Globus pallidus (tissue), 1 donor: ENCODE results near the gene ACBD4.

ENCODE experiments used
- DNase-seq: peaks from one replicate; pipeline ENCODE4 v3.0.0-alpha.2; 2015; ENCODE audit warnings: low spot score

ACBD4 gene

GRCh38 chr17:45135192-45135977, at the start of gene ACBD4:
TSS of gene ACBD4 (plus strand) at chr17:45135687. CDS start at chr17:45136145, 458 bp downstream.
- DNase-seq: peak; percentile 92

GRCh38 chr17:45086391-45086790, 49.1 kb upstream of the ACBD4 start:
- DNase-seq: peak; percentile 65

- peak; percentile 61 for DNase-seq
Observed at GRCh38 chr17:45086865-45087503, 48.5 kb upstream of the ACBD4 start.

- no peak for DNase-seq
Observed at GRCh38 chr17:45087504-45087975, 47.9 kb upstream of the ACBD4 start.

- no peak for DNase-seq
Observed at GRCh38 chr17:45087978-45088377, 47.5 kb upstream of the ACBD4 start.

- no peak for DNase-seq
Observed at GRCh38 chr17:45088741-45089140, 46.7 kb upstream of the ACBD4 start.

- no peak for DNase-seq
Observed at GRCh38 chr17:45090711-45091110, 44.8 kb upstream of the ACBD4 start.

GRCh38 chr17:45091778-45092425, 43.6 kb upstream of the ACBD4 start:
- no peak for DNase-seq

- peak; percentile 100 for DNase-seq
Observed at GRCh38 chr17:45092911-45093430, 42.5 kb upstream of the ACBD4 start.

- DNase-seq: peak; percentile 29
Observed at GRCh38 chr17:45093444-45094110, 41.9 kb upstream of the ACBD4 start.

GRCh38 chr17:45096141-45096540, 39.3 kb upstream of the ACBD4 start:
- no peak for DNase-seq

- no peak for DNase-seq
Observed at GRCh38 chr17:45096926-45097325, 38.6 kb upstream of the ACBD4 start.

GRCh38 chr17:45098081-45098868, 37.2 kb upstream of the ACBD4 start:
- no peak for DNase-seq

- DNase-seq: peak; percentile 78
Observed at GRCh38 chr17:45098869-45099616, 36.4 kb upstream of the ACBD4 start.

GRCh38 chr17:45101546-45101882, 34.0 kb upstream of the ACBD4 start:
- DNase-seq: no peak

GRCh38 chr17:45101883-45102811, 33.3 kb upstream of the ACBD4 start:
- DNase-seq: no peak

- no peak for DNase-seq
Observed at GRCh38 chr17:45102856-45103255, 32.6 kb upstream of the ACBD4 start.

- no peak for DNase-seq
Observed at GRCh38 chr17:45103269-45103795, 32.2 kb upstream of the ACBD4 start.

GRCh38 chr17:45104029-45104428, 31.5 kb upstream of the ACBD4 start:
- no peak for DNase-seq
